ENCODE measurements around the gene IPCEF1. TPM values are rescaled to one million over a fixed set of nuclear protein-coding genes. Genes with fewer than 3 reads are reported as not detected.

The IPCEF1 gene
- total and polyA plus RNA-seq, 9 donors, result 0.60 to 1.5 (median 0.75) TPM

- no peaks in the 10 kb centered on the region for H3K36me3 ChIP-seq (ENCODE audit: control insufficient read depth, insufficient read depth, low read length)
- no peaks in the 10 kb centered on the region for H3K9me3 ChIP-seq (replicated peaks; ENCODE audit: control insufficient read depth, low read depth, low read length)
- H3K27me3 ChIP-seq (ENCODE audit: control insufficient read depth, insufficient read depth, low read length), result no peaks in the 10 kb centered on the region
- DNase-seq, result no peak
- no peak overlapping the region for H3K4me3 ChIP-seq (ENCODE audit: low read length)
- no peak overlapping the region for H3K27ac ChIP-seq (ENCODE audit: low read length)
- 79% methylated on average over 4 of the region's 4 CpGs for WGBS (ENCODE audit: insufficient coverage)
- H3K4me1 ChIP-seq (ENCODE audit: control insufficient read depth, insufficient read depth, low read length), result no peaks in the 10 kb centered on the region
Measured at GRCh38 chr6:154377726-154378125, 21.1 kb upstream of the IPCEF1 start.

DNA sequence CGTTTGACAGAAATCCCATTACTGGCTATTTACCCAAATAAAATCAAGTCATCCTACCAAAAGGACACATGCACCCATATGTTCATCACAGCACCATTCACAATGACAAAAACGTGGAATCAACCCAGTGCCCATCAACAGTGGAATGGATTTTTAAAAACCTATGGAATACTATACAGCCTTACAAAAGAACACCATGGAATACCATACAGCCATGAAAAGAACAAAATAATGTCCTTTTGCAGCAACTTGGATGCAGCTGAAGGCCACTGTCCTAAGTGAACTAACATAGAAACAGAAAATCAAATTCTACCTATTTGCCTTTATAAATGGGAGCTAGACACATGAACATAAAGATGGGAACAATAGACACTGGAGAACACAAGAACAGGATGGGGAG lies 17.4 kb upstream of the IPCEF1 start:
- no peaks in the 10 kb centered on the region for H3K27me3 ChIP-seq (ENCODE audit: control insufficient read depth, insufficient read depth, low read length)
- H3K36me3 ChIP-seq (ENCODE audit: control insufficient read depth, insufficient read depth, low read length), result no peaks in the 10 kb centered on the region
- WGBS (ENCODE audit: insufficient coverage), result no CpG with 5 or more reads among the region's 2 CpGs
- no peaks in the 10 kb centered on the region for H3K4me1 ChIP-seq (ENCODE audit: control insufficient read depth, insufficient read depth, low read length)
- no peaks in the 10 kb centered on the region for H3K9me3 ChIP-seq (replicated peaks; ENCODE audit: control insufficient read depth, low read depth, low read length)
- no peak for DNase-seq
- no peak overlapping the region for H3K4me3 ChIP-seq (ENCODE audit: low read length)
- no peak overlapping the region for H3K27ac ChIP-seq (ENCODE audit: low read length)

DNA sequence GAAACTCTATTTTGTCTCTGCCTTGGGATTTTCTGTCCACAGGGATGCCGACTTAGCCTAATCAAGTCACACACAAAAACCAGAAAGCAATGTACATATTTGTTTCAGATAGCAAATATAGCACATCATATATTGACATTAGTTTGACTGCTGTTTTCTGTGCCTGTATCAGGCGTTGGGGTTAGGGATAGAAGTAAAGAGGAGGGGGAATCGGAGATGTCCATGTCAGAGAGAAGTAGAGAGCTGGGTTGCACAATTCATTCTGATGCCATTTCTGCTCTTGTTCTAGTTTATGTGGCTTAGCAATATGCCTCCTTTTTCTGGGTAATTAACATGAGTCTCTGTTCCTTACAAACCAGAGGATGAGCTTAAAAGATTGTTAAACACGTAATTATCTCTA lies 14.7 kb upstream of the IPCEF1 start:
- Histone ChIP-seq H3K36me3 (ENCODE audit: control insufficient read depth, insufficient read depth, low read length) (no peaks in the 10 kb centered on the region), H3K27me3 (ENCODE audit: control insufficient read depth, insufficient read depth, low read length) (no peaks in the 10 kb centered on the region), H3K27ac (ENCODE audit: low read length) (no peak overlapping the region), H3K9me3 (replicated peaks; ENCODE audit: control insufficient read depth, low read depth, low read length) (no peaks in the 10 kb centered on the region), H3K4me1 (ENCODE audit: control insufficient read depth, insufficient read depth, low read length) (no peaks in the 10 kb centered on the region), H3K4me3 (ENCODE audit: low read length) (no peak overlapping the region)
- DNase-seq, result no peak
- WGBS (ENCODE audit: insufficient coverage), result 83% methylated on average over 2 of the region's 4 CpGs

DNA sequence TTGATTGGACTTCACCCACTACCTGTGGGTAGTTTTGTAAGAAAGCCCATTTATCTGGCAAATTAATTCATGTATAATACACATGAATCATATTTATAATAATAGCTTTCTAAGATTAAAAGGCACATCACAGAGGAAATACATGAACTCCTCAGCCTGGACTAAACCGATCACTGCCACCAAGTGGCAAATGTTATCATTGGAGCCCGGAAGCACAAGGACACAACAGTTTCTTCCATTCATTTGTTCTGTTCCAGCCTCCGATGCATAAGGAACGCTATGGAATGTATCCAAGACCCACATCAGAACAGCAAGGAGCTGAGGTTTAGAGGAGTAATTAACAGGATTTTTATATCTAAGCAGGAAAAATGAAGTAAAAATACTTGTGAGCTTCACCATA lies 13.9 kb upstream of the IPCEF1 start:
- Histone ChIP-seq H3K36me3 (ENCODE audit: control insufficient read depth, insufficient read depth, low read length) (no peaks in the 10 kb centered on the region), H3K9me3 (replicated peaks; ENCODE audit: control insufficient read depth, low read depth, low read length) (no peaks in the 10 kb centered on the region), H3K27me3 (ENCODE audit: control insufficient read depth, insufficient read depth, low read length) (no peaks in the 10 kb centered on the region), H3K4me1 (ENCODE audit: control insufficient read depth, insufficient read depth, low read length) (no peaks in the 10 kb centered on the region), H3K27ac (ENCODE audit: low read length) (no peak overlapping the region), H3K4me3 (ENCODE audit: low read length) (no peak overlapping the region)
- no CpG with 5 or more reads among the region's 4 CpGs for WGBS (ENCODE audit: insufficient coverage)
- DNase-seq, result peak; percentile 52

DNA sequence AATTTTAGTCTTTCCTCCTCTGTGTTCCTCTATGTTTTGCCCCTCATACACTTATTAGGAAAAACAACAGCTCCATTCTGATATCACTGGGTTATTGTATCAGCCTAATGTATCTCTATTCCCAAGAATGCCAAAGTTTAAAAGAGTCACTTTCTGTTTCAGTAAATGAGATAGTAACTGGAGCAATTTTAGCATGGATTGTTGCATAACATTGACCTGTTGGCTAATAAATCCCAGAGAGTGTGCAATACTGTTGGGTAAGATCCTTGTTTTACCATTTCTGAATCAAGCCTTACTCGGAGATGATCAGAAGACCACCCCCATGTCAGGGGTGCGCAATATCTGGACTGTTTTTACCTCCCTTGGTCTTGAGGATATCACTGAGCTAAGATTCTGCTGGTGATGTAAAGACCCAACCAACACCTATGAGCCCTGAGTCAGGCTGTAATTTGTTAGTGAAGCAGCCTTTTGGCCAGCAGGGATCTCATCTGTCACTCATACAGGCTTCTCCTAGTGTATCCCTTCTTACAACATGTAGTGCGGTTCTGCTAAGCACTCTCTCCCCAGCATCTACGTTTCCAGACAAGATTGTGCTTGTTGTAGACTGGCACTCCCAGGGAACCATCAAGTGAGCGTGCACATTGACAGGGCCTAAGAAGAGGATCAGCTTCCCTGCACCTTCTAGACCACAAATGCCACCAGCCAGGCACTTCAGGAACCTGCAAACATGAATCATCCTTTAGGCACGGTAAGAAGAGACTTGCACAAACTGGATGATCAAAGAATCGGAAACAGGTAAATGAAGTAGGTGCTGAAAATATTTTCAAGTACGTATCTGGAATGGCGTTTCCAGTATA lies 11.5 kb upstream of the IPCEF1 start:
- Histone ChIP-seq H3K4me3 (ENCODE audit: low read length) (no peak overlapping the region), H3K9me3 (replicated peaks; ENCODE audit: control insufficient read depth, low read depth, low read length) (no peaks in the 10 kb centered on the region), H3K4me1 (ENCODE audit: control insufficient read depth, insufficient read depth, low read length) (no peaks in the 10 kb centered on the region), H3K27ac (ENCODE audit: low read length) (no peak overlapping the region), H3K27me3 (ENCODE audit: control insufficient read depth, insufficient read depth, low read length) (no peaks in the 10 kb centered on the region), H3K36me3 (ENCODE audit: control insufficient read depth, insufficient read depth, low read length) (no peaks in the 10 kb centered on the region)
- WGBS (ENCODE audit: insufficient coverage), result 77% methylated on average over 5 of the region's 9 CpGs
- no peak for DNase-seq

DNA sequence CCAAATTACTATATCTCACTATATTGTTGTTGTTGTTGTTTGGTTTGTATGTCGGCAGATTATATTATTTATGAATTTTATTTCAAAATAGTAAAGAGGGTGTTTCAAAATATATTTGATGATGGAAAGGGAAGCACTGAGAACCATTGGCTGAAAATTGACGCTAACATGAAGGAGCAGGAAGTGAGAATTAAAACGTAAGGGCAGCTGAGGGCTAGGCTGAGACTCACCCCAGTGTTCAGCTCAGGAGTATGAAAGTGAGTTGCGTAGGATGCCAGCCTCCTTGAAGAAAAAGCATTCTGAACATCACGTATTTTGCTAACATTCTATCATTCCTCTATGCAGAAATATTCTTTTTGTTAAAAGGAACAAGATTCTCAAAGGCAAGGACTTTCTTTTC lies 10.7 kb upstream of the IPCEF1 start:
- 64% methylated on average over 2 of the region's 5 CpGs for WGBS (ENCODE audit: insufficient coverage)
- Histone ChIP-seq H3K4me3 (ENCODE audit: low read length) (no peak overlapping the region), H3K4me1 (ENCODE audit: control insufficient read depth, insufficient read depth, low read length) (no peaks in the 10 kb centered on the region)

GRCh38 chr6:154363821-154364220 lies 7.2 kb upstream of the IPCEF1 start:
- no peak for DNase-seq
- H3K4me1 ChIP-seq (ENCODE audit: control insufficient read depth, insufficient read depth, low read length), result no peaks in the 10 kb centered on the region
- no peak overlapping the region for H3K4me3 ChIP-seq (ENCODE audit: low read length)
- no peaks in the 10 kb centered on the region for H3K27me3 ChIP-seq (ENCODE audit: control insufficient read depth, insufficient read depth, low read length)
- H3K27ac ChIP-seq (ENCODE audit: low read length), result no peak overlapping the region
- no peaks in the 10 kb centered on the region for H3K36me3 ChIP-seq (ENCODE audit: control insufficient read depth, insufficient read depth, low read length)
- WGBS (ENCODE audit: insufficient coverage), result no CpG with 5 or more reads among the region's 4 CpGs
- no peaks in the 10 kb centered on the region for H3K9me3 ChIP-seq (replicated peaks; ENCODE audit: control insufficient read depth, low read depth, low read length)

More for the DNA sequence above, 10.7 kb upstream of the IPCEF1 start:
- Histone ChIP-seq H3K27me3 (ENCODE audit: control insufficient read depth, insufficient read depth, low read length) (no peaks in the 10 kb centered on the region), H3K36me3 (ENCODE audit: control insufficient read depth, insufficient read depth, low read length) (no peaks in the 10 kb centered on the region), H3K27ac (ENCODE audit: low read length) (no peak overlapping the region), H3K9me3 (replicated peaks; ENCODE audit: control insufficient read depth, low read depth, low read length) (no peaks in the 10 kb centered on the region)
- DNase-seq, result no peak

- H3K4me1 ChIP-seq (ENCODE audit: control insufficient read depth, insufficient read depth, low read length), result no peaks in the 10 kb centered on the region
- H3K9me3 ChIP-seq (replicated peaks; ENCODE audit: control insufficient read depth, low read depth, low read length), result no peaks in the 10 kb centered on the region
- no peak for DNase-seq
- no peaks in the 10 kb centered on the region for H3K27me3 ChIP-seq (ENCODE audit: control insufficient read depth, insufficient read depth, low read length)
- WGBS (ENCODE audit: insufficient coverage), result 80% methylated on average over 1 of the region's 5 CpGs
- no peaks in the 10 kb centered on the region for H3K36me3 ChIP-seq (ENCODE audit: control insufficient read depth, insufficient read depth, low read length)
- no peak overlapping the region for H3K27ac ChIP-seq (ENCODE audit: low read length)
- no peak overlapping the region for H3K4me3 ChIP-seq (ENCODE audit: low read length)
Measured at GRCh38 chr6:154361476-154361875, 4.9 kb upstream of the IPCEF1 start.

- no peak for DNase-seq
- Histone ChIP-seq H3K36me3 (ENCODE audit: control insufficient read depth, insufficient read depth, low read length) (no peaks in the 10 kb centered on the region), H3K9me3 (replicated peaks; ENCODE audit: control insufficient read depth, low read depth, low read length) (no peaks in the 10 kb centered on the region), H3K27ac (ENCODE audit: low read length) (no peak overlapping the region), H3K4me1 (ENCODE audit: control insufficient read depth, insufficient read depth, low read length) (no peaks in the 10 kb centered on the region), H3K4me3 (ENCODE audit: low read length) (no peak overlapping the region), H3K27me3 (ENCODE audit: control insufficient read depth, insufficient read depth, low read length) (no peaks in the 10 kb centered on the region)
- no CpG with 5 or more reads among the region's 3 CpGs for WGBS (ENCODE audit: insufficient coverage)
Measured at GRCh38 chr6:154360476-154360875, 3.9 kb upstream of the IPCEF1 start.

- Histone ChIP-seq H3K4me1 (ENCODE audit: control insufficient read depth, insufficient read depth, low read length) (no peaks in the 10 kb centered on the region), H3K9me3 (replicated peaks; ENCODE audit: control insufficient read depth, low read depth, low read length) (no peaks in the 10 kb centered on the region), H3K36me3 (ENCODE audit: control insufficient read depth, insufficient read depth, low read length) (no peaks in the 10 kb centered on the region), H3K4me3 (ENCODE audit: low read length) (no peak overlapping the region), H3K27ac (ENCODE audit: low read length) (no peak overlapping the region), H3K27me3 (ENCODE audit: control insufficient read depth, insufficient read depth, low read length) (no peaks in the 10 kb centered on the region)
- WGBS (ENCODE audit: insufficient coverage), result no CpG with 5 or more reads among the region's 4 CpGs
- no peak for DNase-seq
Measured at GRCh38 chr6:154359679-154360078, 3.1 kb upstream of the IPCEF1 start.
